Bronchial epithelial cell (primary cell): Measurements from ENCODE around the gene PLCB1. TPM values are rescaled to one million over a fixed set of nuclear protein-coding genes. Genes with fewer than 3 reads are reported as not detected.

Experiments
- DNase-seq: peaks from one replicate; pipeline ENCODE4 v3.0.0-alpha.2; 2010; ENCODE audit warnings: low read depth
- FAIRE-seq: peaks from 2 replicates; lab custom pipeline; 2011; peaks lifted over from hg19 to GRCh38; lab: Jason Lieb, UNC
- H3K27me3 ChIP-seq: 2 replicates; pipeline ENCODE4 v1.5.1; 2011; ENCODE audit warnings: low read length; ENCODE audit not compliant: control insufficient read depth, insufficient read depth
- H3K36me3 ChIP-seq: 2 replicates; pipeline ENCODE4 v1.5.1; 2011; ENCODE audit warnings: low read length; ENCODE audit not compliant: control insufficient read depth, insufficient read depth
- H3K4me3 ChIP-seq: 2 replicates; pipeline ENCODE4 v1.5.1; 2011; ENCODE audit warnings: mild to moderate bottlenecking, low read depth, low read length, control low read depth
- CTCF ChIP-seq: IDR thresholded peaks from 2 replicates; pipeline ENCODE4 v1.5.1; 2011; ENCODE audit warnings: mild to moderate bottlenecking, moderate library complexity, low read length, control low read depth, inconsistent platforms; ENCODE audit not compliant: insufficient read depth, severe bottlenecking
- total RNA-seq: library from RNA; depleted of rRNA; stranded (reverse); fragments of >200 nt; gene quantifications from 2 replicates; pipeline ENCODE4 v1.2.1, GENCODE V29; 2014

PLCB1 gene
- total RNA-seq, 1 donor from 2014 or later = 1.1 TPM

- Histone ChIP-seq H3K36me3 (no peaks in the 10 kb centered on the region), H3K4me3 (no peak overlapping the region), H3K27me3 (no peaks in the 10 kb centered on the region)
- FAIRE-seq (no peak), DNase-seq (no peak)
- no peak for TF ChIP-seq CTCF
Measured at GRCh38 chr20:8470156-8470555, 338.1 kb downstream of the PLCB1 start.

- no peak for TF ChIP-seq CTCF
- DNase-seq (no peak), FAIRE-seq (no peak)
- Histone ChIP-seq H3K36me3 (no peaks in the 10 kb centered on the region), H3K27me3 (no peaks in the 10 kb centered on the region), H3K4me3 (no peak overlapping the region)
Measured at GRCh38 chr20:8471465-8471864, 339.4 kb downstream of the PLCB1 start.

- H3K4me3 ChIP-seq = no peak overlapping the region
- DNase-seq (no peak), FAIRE-seq (no peak)
- no peaks in the 10 kb centered on the region for H3K36me3 ChIP-seq
- no peak for TF ChIP-seq CTCF
- H3K27me3 ChIP-seq = no peaks in the 10 kb centered on the region
Measured at GRCh38 chr20:8473459-8473858, 341.4 kb downstream of the PLCB1 start.

- peak; percentile 95 for FAIRE-seq
- Histone ChIP-seq H3K27me3 (no peaks in the 10 kb centered on the region), H3K36me3 (no peaks in the 10 kb centered on the region), H3K4me3 (no peak overlapping the region)
- no peak for TF ChIP-seq CTCF
- DNase-seq = no peak
Measured at GRCh38 chr20:8474027-8474668, 342.1 kb downstream of the PLCB1 start.

GRCh38 chr20:8476021-8476420 lies 344.0 kb downstream of the PLCB1 start:
- no peaks in the 10 kb centered on the region for H3K36me3 ChIP-seq
- TF ChIP-seq CTCF = no peak
- FAIRE-seq (no peak), DNase-seq (peak; percentile 11)
- H3K4me3 ChIP-seq = no peak overlapping the region
- H3K27me3 ChIP-seq = no peaks in the 10 kb centered on the region

- Histone ChIP-seq H3K27me3 (no peaks in the 10 kb centered on the region), H3K36me3 (no peaks in the 10 kb centered on the region), H3K4me3 (no peak overlapping the region)
- FAIRE-seq (no peak), DNase-seq (no peak)
- TF ChIP-seq CTCF = no peak
Measured at GRCh38 chr20:8480597-8480996, 348.5 kb downstream of the PLCB1 start.
